OCI-LY3 (cell line): ENCODE data around the gene HM13.

Source experiments
- CTCF ChIP-seq: fragments of 200-600, 300-600 bp; sonication (generic); IDR thresholded peaks from 2 replicates; pipeline ENCODE4 v1.5.1; 2014; ENCODE audit warnings: antibody characterized with exemption, low read length, low read depth
- EZH2phosphoT487 ChIP-seq: fragments of 200-600 bp; shearing (Covaris generic); IDR thresholded peaks from 2 replicates; pipeline ENCODE4 v1.6.1; 2018; ENCODE audit warnings: antibody characterized with exemption, mixed run types, low read depth

- no peak for TF ChIP-seq CTCF
- no peak for TF ChIP-seq EZH2phosphoT487
Observed at GRCh38 chr20:31559704-31560093, 45.5 kb downstream of the HM13 start.
